IPS DF 4.7 (cell line): Measurements from ENCODE around the gene PSPC1.

Experiments
- DNase-seq: peaks from one replicate; pipeline ENCODE4 v3.0.0-alpha.2; 2013; ENCODE audit warnings: low spot score; ENCODE audit errors: extremely low read depth

PSPC1 gene

DNA sequence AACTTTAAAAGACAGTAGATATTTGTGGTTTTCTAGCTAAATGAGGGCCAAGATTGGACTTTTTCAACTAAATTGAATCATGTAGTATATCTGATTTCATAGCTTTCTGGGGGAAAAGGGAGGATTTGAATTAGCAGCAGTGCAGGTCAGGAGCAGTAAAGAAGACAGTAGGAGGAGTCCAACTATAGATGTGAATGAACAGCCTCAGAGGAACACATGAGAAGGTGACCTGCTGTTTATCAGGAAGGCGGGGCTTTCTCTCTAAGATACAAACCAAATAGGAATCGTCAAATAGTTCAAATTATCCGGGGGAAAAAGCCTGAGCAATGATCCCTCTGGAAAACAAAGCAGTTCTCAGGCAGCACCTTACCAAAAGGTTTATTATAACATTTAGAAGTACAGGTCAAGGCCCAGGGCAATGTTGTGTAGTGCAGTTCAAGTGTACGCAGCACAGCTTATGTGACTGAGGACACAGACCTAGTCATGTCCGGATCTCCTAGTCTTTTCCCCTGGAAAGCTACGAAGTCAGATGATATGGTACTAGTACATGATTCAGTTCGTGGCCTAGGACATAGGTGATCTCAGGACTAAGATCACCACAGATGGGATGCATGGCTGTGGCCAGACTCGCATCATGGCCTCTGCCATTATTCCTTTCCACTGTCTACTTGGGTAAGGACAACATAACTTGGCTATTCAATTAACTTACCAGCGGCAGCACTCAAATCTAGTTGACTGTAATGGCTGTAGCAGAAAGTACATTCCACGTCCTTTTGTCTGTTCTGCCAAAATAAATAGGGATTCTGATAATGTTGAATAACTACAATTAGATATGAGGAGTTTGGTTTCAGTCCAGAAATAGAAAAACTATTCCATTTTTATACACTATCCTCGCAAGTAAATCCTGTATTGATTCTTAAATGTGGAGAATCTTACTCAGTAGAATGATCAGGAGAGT lies 109.0 kb downstream of the PSPC1 start:
- DNase-seq, result no peak

GRCh38 chr13:19672990-19673389 lies 109.8 kb downstream of the PSPC1 start:
- DNase-seq, result no peak

DNA sequence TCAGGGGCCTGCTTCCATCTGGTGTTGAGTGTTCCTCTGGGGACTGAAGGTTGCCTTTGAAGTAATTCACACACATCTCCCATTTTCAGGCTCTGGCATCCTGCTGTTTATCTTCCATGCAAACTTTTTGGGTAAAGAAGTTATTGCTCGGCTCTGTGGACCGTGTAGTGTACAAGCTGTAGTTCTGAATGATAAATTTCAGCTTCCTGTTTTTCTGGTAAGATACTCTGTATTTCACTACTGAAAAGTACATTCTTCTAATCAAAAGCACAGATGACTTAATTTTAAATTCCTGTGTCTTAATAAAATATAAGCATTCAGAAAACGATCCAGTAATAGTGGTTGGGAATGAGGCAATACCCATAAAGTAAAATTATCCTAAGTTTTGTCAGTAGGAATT lies 112.6 kb downstream of the PSPC1 start:
- DNase-seq, result no peak

GRCh38 chr13:19668778-19669177 lies 114.0 kb downstream of the PSPC1 start:
- no peak for DNase-seq

GRCh38 chr13:19665427-19665859 lies 117.3 kb downstream of the PSPC1 start:
- no peak for DNase-seq

DNA sequence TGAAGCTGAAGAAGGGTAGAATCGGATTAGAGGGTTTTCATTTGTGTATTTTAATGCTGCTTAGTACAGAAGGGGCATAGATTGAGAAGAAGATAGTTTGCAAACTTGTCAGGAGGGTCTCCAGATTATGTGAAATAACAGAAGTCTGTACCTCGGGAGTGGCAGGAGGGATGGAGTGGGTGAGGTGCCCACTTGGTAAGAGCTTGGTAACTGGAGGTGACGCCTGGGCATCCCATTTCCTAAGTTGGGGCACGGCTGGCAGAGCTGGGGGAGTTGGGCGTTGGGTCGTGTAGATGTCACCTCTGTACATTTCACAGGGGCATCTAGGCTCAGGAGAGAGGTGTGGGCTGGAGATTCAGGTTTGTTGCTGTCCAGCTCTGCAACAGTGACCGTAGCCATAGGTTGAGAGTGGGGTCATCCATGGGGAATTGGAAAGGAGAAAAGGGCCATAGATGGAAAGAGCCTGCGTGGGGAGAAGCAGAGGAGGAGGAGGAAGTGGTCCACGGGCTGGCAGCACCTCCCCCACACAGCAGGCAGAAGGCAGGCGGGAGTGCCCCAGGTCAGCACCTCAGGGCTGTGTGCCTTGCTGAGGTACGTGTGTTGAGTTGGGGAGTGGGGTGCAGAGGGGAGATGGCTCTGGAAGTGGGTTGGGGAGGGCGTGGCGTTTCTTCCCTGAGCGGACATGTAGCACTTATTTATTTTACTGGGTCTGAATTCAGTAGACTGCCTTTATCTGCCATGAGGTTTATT lies 118.1 kb downstream of the PSPC1 start:
- DNase-seq, result no peak

GRCh38 chr13:19663416-19663979 lies 119.2 kb downstream of the PSPC1 start:
- DNase-seq, result no peak

DNA sequence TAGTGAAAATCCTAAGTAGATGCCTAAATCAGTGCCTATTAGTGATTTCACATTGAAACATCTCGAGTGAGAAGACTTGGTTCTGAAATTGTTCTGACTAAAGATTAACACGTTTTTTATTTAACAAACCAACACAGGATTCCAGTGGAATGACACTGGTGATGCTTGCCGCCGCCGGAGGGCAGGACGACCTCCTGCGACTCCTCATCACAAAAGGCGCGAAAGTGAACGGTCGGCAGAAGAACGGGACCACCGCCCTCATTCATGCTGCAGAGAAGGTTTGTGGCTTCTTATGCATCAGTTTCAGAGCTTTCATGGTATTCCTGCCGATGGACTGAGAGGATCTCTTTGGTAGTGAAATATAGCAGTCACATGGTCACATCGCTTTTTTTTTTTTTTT lies 121.2 kb downstream of the PSPC1 start:
- DNase-seq, result no peak

GRCh38 chr13:19661126-19661525 lies 121.6 kb downstream of the PSPC1 start:
- DNase-seq, result no peak

DNA sequence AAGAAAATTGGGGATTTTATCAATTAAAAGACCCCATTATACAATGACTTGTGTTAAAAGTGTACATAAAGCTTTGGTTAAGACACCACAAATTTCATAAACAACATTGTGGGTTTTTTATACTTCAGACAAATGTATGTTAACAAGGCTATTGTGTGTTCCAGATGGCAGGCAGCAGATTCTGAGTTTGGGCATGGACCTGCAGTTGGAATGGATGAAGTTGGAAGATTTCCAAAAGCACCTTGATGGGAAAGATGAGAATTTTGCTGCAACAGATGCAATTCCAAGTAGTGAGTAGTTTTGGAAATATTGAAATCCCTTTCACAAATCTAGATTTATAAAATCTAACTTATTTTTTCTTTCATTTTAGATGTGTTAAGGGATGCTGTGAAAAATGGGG lies 123.9 kb downstream of the PSPC1 start:
- no peak for DNase-seq

GRCh38 chr13:19657872-19658591 lies 124.7 kb downstream of the PSPC1 start:
- no peak for DNase-seq
